Heart left ventricle (tissue), 16 donors: ENCODE results near the gene EVC. TPM values are rescaled to one million over a fixed set of nuclear protein-coding genes. Genes with fewer than 3 reads are reported as not detected.

ENCODE experiments used
- ATAC-seq, 4 donors: fragments of 200-7000 bp; cut with Tn5 transposase; one replicate each; pipeline ENCODE4 v1.9.1; 2020 to 2022; ENCODE audit warnings: moderate library complexity in 4 of 4, mild to moderate bottlenecking in 3 of 4, moderate number of reproducible peaks in 1 of 4
- DNase-seq, 5 donors: peaks; one replicate each; pipeline ENCODE4 v3.0.0-alpha.2; 2020
- H3K27ac ChIP-seq, 12 donors: fragments of 200-600 bp; sonication (generic) in 4 of 12; one replicate each; pipeline versions ENCODE4 v1.5.0 to v1.8.0; 2016 to 2022; ENCODE audit warnings: mild to moderate bottlenecking in 2 of 12
- H3K27me3 ChIP-seq, 9 donors: fragments of 200-600 bp; sonication (generic) in 2 of 9; one replicate each; pipeline versions ENCODE4 v1.5.1 to v1.8.0; 2016 to 2022; ENCODE audit warnings: mild to moderate bottlenecking in 3 of 9
- H3K36me3 ChIP-seq, 9 donors: fragments of 200-600 bp; sonication (generic) in 2 of 9; one replicate each; pipeline versions ENCODE4 v1.5.0 to v1.8.0; 2018 to 2022; ENCODE audit warnings: mild to moderate bottlenecking in 2 of 9
- H3K4me1 ChIP-seq, 12 donors: fragments of 200-600 bp; sonication (generic) in 4 of 12; one replicate each; pipeline versions ENCODE4 v1.5.0 to v1.8.0; 2016 to 2022; ENCODE audit warnings: mild to moderate bottlenecking in 3 of 12
- H3K4me3 ChIP-seq, 12 donors: fragments of 200-600 bp; sonication (generic) in 4 of 12; one replicate each; pipeline versions ENCODE4 v1.5.0 to v1.8.0; 2017 to 2022; ENCODE audit warnings: mild to moderate bottlenecking in 9 of 12, moderate library complexity in 4 of 12
- H3K9me3 ChIP-seq, 12 donors: fragments of 200-600 bp; sonication (generic) in 4 of 12; one replicate each; pipeline versions ENCODE4 v1.5.0 to v1.8.0; 2016 to 2022; ENCODE audit warnings: mild to moderate bottlenecking in 1 of 12
- CTCF ChIP-seq, 12 donors: fragments of 200-600 bp; sonication (generic) in 4 of 12; IDR thresholded peaks; one replicate each; pipeline versions ENCODE4 v1.5.0 to v1.8.0; 2018 to 2022; ENCODE audit warnings: antibody characterized with exemption in 12 of 12, mild to moderate bottlenecking in 5 of 12
- POLR2A ChIP-seq, 2 donors: fragments of 450-650 bp; IDR thresholded peaks; one replicate each; pipeline ENCODE4 v1.6.1; 2017; ENCODE audit warnings: antibody characterized with exemption in 2 of 2, mild to moderate bottlenecking in 2 of 2, moderate library complexity in 2 of 2
- WGBS, 4 donors: extraction: QIAGEN DNeasy Blood & Tissue Kit in 2 of 4; methylation state at CpG; one replicate each; pipeline versions ENCODE4 v1.1.5 to v1.1.7; 2013 to 2018; 5-methylcytosine and 5-hydroxymethylcytosine counted together
- intact Hi-C, 10 donors: fragments of 100-400 bp; cut with DNase I; formaldehyde crosslinking; loops; one replicate each; pipeline versions ENCODE4 v1.11.1 to v1.14.2; 2022
- polyA plus RNA-seq, 2 donors: library from polyadenylated mRNA; stranded (reverse); fragments of 200-250 nt; gene quantifications; one replicate each; pipeline ENCODE4 v1.2.3, GENCODE V29; 2013
- total RNA-seq, 9 donors: library from RNA; depleted of rRNA in 2 of 9; stranded (reverse); fragments of >200 nt in 2 of 9; fragmentation: NEBNext Ultra II Directional in 3 of 9; extraction: Animal tissue kit (Norgen Biotek cat#: 25700) in 3 of 9; gene quantifications; one replicate each; pipeline versions ENCODE4 v1.1.0 to v1.2.4, GENCODE V29; 2016 to 2023
- donor health status: ischemic (EF 13 %, LVEDD 7.1; RV severe dilation, severe dysfunction).
- donor health status: healthy with polysubstance abuse.
- donor health status: DM: no; HTN: yes; CAD: no.
- donor health status: DM: no; HTN: no; CAD: no.
- donor health status: ischemic (EF 25% LVEDD 6.9; RV normal size, moderate dysfunction).
- donor health status: ischemic (EF 25% LVEDD 5.7; RV mildly dilated, moderate dysfunction).
- donor health status: healthy.
- donor health status: DM: yes; HTN: yes; CAD: no.
- donor health status: ischemic (EF 35%, LVEDD 5.7; RV mildly dilated, moderate dysfunction).
- donor health status: nonischemic (EF 11% LVEDD 7.7; RV severe dilation, severe dysfunction).
- donor health status: DM: yes; HTN: yes; CAD: no.
- donor health status: PGD.
- donor health status: ischemic (EF 29% LVEDD 5.4; RV normal size, mild dysfunction).
- donor health status: nonischemic (EF 23%, LVEDD 6.1; RV moderate dilation, normal function).

The EVC gene
- total and polyA plus RNA-seq, 11 donors: 2.4 to 11.3 (median 4.1) TPM

GRCh38 chr4:5812506-5813229 is 101.7 kb downstream of the EVC start:
- 79 to 89% (median 84%) methylated on average over 7 to 9 of the region's 9 CpGs for WGBS, 4 donors
- H3K4me1 ChIP-seq: no peaks in the 10 kb centered on the region
- H3K9me3 ChIP-seq: peaks cover 0 to 10% (median 0%) of the 10 kb centered on the region in 12 donors
- ATAC-seq (peak; percentile 58 to 83 (median 65)), DNase-seq (peak in 1 of 5 donors; percentile 32)
- peak; percentile 56 to 76 (median 71) for TF ChIP-seq CTCF (IDR thresholded peaks at IDR 0.05)
- TF ChIP-seq POLR2A (IDR thresholded peaks at IDR 0.05): no peak
- no peak overlapping the region for H3K4me3 ChIP-seq
- H3K27ac ChIP-seq: no peak overlapping the region
- H3K36me3 ChIP-seq: peaks cover 0 to 52% (median 11%) of the 10 kb centered on the region in 9 donors
- no peaks in the 10 kb centered on the region for H3K27me3 ChIP-seq
- intact Hi-C loops: loop anchor here in 9 of 10 donors (2.0 to 10.0 kb wide), 10 partner anchors 408 to 1328 kb away; partner anchors contain the start of gene STK32B (in 6 of the 9)

GRCh38 chr4:5813882-5814255 is 102.9 kb downstream of the EVC start:
- DNase-seq (no peak), ATAC-seq (no peak)
- Histone ChIP-seq H3K27me3 (no peaks in the 10 kb centered on the region), H3K36me3 (peaks cover 0 to 54% (median 11%) of the 10 kb centered on the region in 9 donors), H3K4me3 (peak overlapping the region in 1 of 12 donors; percentile 6), H3K4me1 (no peaks in the 10 kb centered on the region), H3K27ac (peak overlapping the region in 2 of 12 donors; percentile 29 to 40), H3K9me3 (peaks cover 0 to 10% (median 0%) of the 10 kb centered on the region in 12 donors)
- WGBS, 4 donors: 81 to 87% (median 86%) methylated on average over 7 of the region's 7 CpGs
- intact Hi-C loops: loop anchor here in 9 of 10 donors (2.0 to 10.0 kb wide), 10 partner anchors 409 to 1329 kb away; partner anchors contain the start of gene STK32B (in 6 of the 9)
- TF ChIP-seq CTCF (IDR thresholded peaks at IDR 0.05): no peak
- TF ChIP-seq POLR2A (IDR thresholded peaks at IDR 0.05): no peak

GRCh38 chr4:5814421-5814820 is 103.4 kb downstream of the EVC start:
- Histone ChIP-seq H3K27me3 (no peaks in the 10 kb centered on the region), H3K36me3 (peaks cover 0 to 51% (median 6%) of the 10 kb centered on the region in 9 donors), H3K4me3 (no peak overlapping the region), H3K27ac (peak overlapping the region in 2 of 12 donors; percentile 29 to 40), H3K9me3 (peaks cover 0 to 10% (median 0%) of the 10 kb centered on the region in 12 donors), H3K4me1 (no peaks in the 10 kb centered on the region)
- intact Hi-C loops: loop anchor here in 8 of 10 donors (5.0 to 10.0 kb wide), 7 partner anchors 410 to 1330 kb away; partner anchors contain the start of gene STK32B (in 5 of the 8)
- DNase-seq (no peak), ATAC-seq (no peak)
- 87 to 91% (median 89%) methylated on average over 5 to 6 of the region's 6 CpGs for WGBS, 4 donors
- TF ChIP-seq POLR2A (IDR thresholded peaks at IDR 0.05): no peak
- TF ChIP-seq CTCF (IDR thresholded peaks at IDR 0.05): no peak

- no peak for ATAC-seq
- peaks cover 0 to 3% (median 0%) of the 10 kb centered on the region in 12 donors for H3K9me3 ChIP-seq
- 74 to 80% (median 78%) methylated on average over 5 of the region's 5 CpGs for WGBS, 4 donors
- no peak for TF ChIP-seq CTCF (IDR thresholded peaks at IDR 0.05)
- peaks cover 0 to 51% (median 5%) of the 10 kb centered on the region in 9 donors for H3K36me3 ChIP-seq
- H3K27ac ChIP-seq: peak overlapping the region in 1 of 12 donors; percentile 9
- H3K27me3 ChIP-seq: no peaks in the 10 kb centered on the region
- H3K4me3 ChIP-seq: no peak overlapping the region
- H3K4me1 ChIP-seq: no peaks in the 10 kb centered on the region
- intact Hi-C loops: loop anchor here in 5 of 10 donors (10.0 kb wide), 4 partner anchors 411 to 1331 kb away; no protein-coding TSS in a partner anchor
- DNase-seq: no peak
Measured at GRCh38 chr4:5815641-5816040, 104.6 kb downstream of the EVC start.
